ENCODE results near the gene TEX2.

DNA sequence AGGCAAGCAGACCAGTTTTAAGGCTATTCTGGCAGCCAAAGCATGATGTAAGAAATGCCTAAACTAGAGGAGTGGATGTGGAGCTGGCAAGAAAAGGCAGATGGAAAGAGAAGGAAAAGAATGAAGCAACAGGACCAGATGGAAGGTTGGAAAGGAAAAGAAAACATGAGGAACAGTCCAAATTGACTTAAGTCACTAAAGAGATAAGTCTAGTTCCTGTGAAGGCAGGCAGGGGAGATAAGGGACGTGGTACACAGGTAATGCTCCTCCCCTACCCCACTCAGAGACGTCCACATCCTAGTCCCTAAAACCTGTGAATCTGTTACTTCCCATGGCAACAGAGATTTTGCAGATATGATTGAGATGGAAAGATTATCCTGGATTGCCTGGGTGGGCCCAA is 43.5 kb downstream of the TEX2 start:
- TF ChIP-seq, protein P1, sequence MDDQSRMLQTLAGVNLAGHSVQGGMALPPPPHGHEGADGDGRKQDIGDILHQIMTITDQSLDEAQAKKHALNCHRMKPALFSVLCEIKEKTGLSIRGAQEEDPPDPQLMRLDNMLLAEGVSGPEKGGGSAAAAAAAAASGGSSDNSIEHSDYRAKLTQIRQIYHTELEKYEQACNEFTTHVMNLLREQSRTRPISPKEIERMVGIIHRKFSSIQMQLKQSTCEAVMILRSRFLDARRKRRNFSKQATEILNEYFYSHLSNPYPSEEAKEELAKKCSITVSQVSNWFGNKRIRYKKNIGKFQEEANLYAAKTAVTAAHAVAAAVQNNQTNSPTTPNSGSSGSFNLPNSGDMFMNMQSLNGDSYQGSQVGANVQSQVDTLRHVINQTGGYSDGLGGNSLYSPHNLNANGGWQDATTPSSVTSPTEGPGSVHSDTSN (IDR thresholded peaks at IDR 0.05) = no peak
- TF ChIP-seq, protein P2, sequence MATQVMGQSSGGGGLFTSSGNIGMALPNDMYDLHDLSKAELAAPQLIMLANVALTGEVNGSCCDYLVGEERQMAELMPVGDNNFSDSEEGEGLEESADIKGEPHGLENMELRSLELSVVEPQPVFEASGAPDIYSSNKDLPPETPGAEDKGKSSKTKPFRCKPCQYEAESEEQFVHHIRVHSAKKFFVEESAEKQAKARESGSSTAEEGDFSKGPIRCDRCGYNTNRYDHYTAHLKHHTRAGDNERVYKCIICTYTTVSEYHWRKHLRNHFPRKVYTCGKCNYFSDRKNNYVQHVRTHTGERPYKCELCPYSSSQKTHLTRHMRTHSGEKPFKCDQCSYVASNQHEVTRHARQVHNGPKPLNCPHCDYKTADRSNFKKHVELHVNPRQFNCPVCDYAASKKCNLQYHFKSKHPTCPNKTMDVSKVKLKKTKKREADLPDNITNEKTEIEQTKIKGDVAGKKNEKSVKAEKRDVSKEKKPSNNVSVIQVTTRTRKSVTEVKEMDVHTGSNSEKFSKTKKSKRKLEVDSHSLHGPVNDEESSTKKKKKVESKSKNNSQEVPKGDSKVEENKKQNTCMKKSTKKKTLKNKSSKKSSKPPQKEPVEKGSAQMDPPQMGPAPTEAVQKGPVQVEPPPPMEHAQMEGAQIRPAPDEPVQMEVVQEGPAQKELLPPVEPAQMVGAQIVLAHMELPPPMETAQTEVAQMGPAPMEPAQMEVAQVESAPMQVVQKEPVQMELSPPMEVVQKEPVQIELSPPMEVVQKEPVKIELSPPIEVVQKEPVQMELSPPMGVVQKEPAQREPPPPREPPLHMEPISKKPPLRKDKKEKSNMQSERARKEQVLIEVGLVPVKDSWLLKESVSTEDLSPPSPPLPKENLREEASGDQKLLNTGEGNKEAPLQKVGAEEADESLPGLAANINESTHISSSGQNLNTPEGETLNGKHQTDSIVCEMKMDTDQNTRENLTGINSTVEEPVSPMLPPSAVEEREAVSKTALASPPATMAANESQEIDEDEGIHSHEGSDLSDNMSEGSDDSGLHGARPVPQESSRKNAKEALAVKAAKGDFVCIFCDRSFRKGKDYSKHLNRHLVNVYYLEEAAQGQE (IDR thresholded peaks at IDR 0.05; ENCODE audit: low read depth, low read length) = no peak
- TF ChIP-seq, protein P3, sequence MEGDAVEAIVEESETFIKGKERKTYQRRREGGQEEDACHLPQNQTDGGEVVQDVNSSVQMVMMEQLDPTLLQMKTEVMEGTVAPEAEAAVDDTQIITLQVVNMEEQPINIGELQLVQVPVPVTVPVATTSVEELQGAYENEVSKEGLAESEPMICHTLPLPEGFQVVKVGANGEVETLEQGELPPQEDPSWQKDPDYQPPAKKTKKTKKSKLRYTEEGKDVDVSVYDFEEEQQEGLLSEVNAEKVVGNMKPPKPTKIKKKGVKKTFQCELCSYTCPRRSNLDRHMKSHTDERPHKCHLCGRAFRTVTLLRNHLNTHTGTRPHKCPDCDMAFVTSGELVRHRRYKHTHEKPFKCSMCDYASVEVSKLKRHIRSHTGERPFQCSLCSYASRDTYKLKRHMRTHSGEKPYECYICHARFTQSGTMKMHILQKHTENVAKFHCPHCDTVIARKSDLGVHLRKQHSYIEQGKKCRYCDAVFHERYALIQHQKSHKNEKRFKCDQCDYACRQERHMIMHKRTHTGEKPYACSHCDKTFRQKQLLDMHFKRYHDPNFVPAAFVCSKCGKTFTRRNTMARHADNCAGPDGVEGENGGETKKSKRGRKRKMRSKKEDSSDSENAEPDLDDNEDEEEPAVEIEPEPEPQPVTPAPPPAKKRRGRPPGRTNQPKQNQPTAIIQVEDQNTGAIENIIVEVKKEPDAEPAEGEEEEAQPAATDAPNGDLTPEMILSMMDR (IDR thresholded peaks at IDR 0.05) = no peak
- TF ChIP-seq SIN3A (IDR thresholded peaks at IDR 0.05; ENCODE audit: borderline replicate concordance, low read depth, low read length) = no peak
